ENCODE results near the gene TNNT3.

TNNT3 gene

GRCh38 chr11:1953489-1954266, 34.2 kb downstream of the TNNT3 start:
- H3K9ac ChIP-seq (ENCODE audit: low read length), result no peak overlapping the region
- H3K36me3 ChIP-seq (replicated peaks; ENCODE audit: insufficient read depth, low read length), result no peaks in the 10 kb centered on the region
- no peaks in the 10 kb centered on the region for H3F3A ChIP-seq (ENCODE audit: insufficient read depth, low read length)
- H3K4me3 ChIP-seq (ENCODE audit: low read length), result no peak overlapping the region
- no peaks in the 10 kb centered on the region for H3K79me2 ChIP-seq (ENCODE audit: low read length)
- no peak for DNase-seq
- H4K20me1 ChIP-seq (ENCODE audit: insufficient read depth, low read length), result no peaks in the 10 kb centered on the region
- no peak overlapping the region for H3K4me2 ChIP-seq (ENCODE audit: low read depth, low read length)
- H3K9me2 ChIP-seq (replicated peaks; ENCODE audit: insufficient read depth, low read length), result no peaks in the 10 kb centered on the region
- no peaks in the 10 kb centered on the region for H3K9me3 ChIP-seq (replicated peaks; ENCODE audit: insufficient read depth, low read length)
- no peak for TF ChIP-seq CTCF (IDR thresholded peaks at IDR 0.05; ENCODE audit: low read length)
- no peak for TF ChIP-seq EZH2 (optimal IDR thresholded peaks at IDR 0.05; ENCODE audit: low read depth, low read length)
- TF ChIP-seq EZH2phosphoT487 (IDR thresholded peaks at IDR 0.05; ENCODE audit: low read length), result no peak
- H3K4me1 ChIP-seq (ENCODE audit: low read length), result no peaks in the 10 kb centered on the region
- no peak overlapping the region for H3K27ac ChIP-seq (ENCODE audit: low read length)
- H3K27me3 ChIP-seq (replicated peaks; ENCODE audit: insufficient read depth, low read length), result no peaks in the 10 kb centered on the region
- no peak overlapping the region for H2AFZ ChIP-seq (ENCODE audit: low read length)

- no peak for TF ChIP-seq CTCF (IDR thresholded peaks at IDR 0.05; ENCODE audit: low read length)
- no peak overlapping the region for H2AFZ ChIP-seq (ENCODE audit: low read length)
- H3K4me3 ChIP-seq (ENCODE audit: low read length), result no peak overlapping the region
- DNase-seq, result no peak
- H3K4me1 ChIP-seq (ENCODE audit: low read length), result no peaks in the 10 kb centered on the region
- H3K4me2 ChIP-seq (ENCODE audit: low read depth, low read length), result no peak overlapping the region
- H3F3A ChIP-seq (ENCODE audit: insufficient read depth, low read length), result no peaks in the 10 kb centered on the region
- H3K27ac ChIP-seq (ENCODE audit: low read length), result no peak overlapping the region
- H3K9me2 ChIP-seq (replicated peaks; ENCODE audit: insufficient read depth, low read length), result no peaks in the 10 kb centered on the region
- no peaks in the 10 kb centered on the region for H3K36me3 ChIP-seq (replicated peaks; ENCODE audit: insufficient read depth, low read length)
- no peaks in the 10 kb centered on the region for H4K20me1 ChIP-seq (ENCODE audit: insufficient read depth, low read length)
- no peak overlapping the region for H3K9ac ChIP-seq (ENCODE audit: low read length)
- no peaks in the 10 kb centered on the region for H3K27me3 ChIP-seq (replicated peaks; ENCODE audit: insufficient read depth, low read length)
- no peaks in the 10 kb centered on the region for H3K9me3 ChIP-seq (replicated peaks; ENCODE audit: insufficient read depth, low read length)
- H3K79me2 ChIP-seq (ENCODE audit: low read length), result no peaks in the 10 kb centered on the region
Measured at GRCh38 chr11:1958367-1958766, 38.9 kb downstream of the TNNT3 start.

GRCh38 chr11:1959786-1960185, 40.3 kb downstream of the TNNT3 start:
- Histone ChIP-seq H3K9me2 (replicated peaks; ENCODE audit: insufficient read depth, low read length) (no peaks in the 10 kb centered on the region), H3K9ac (ENCODE audit: low read length) (no peak overlapping the region), H4K20me1 (ENCODE audit: insufficient read depth, low read length) (no peaks in the 10 kb centered on the region), H3K9me3 (replicated peaks; ENCODE audit: insufficient read depth, low read length) (no peaks in the 10 kb centered on the region), H3F3A (ENCODE audit: insufficient read depth, low read length) (no peaks in the 10 kb centered on the region), H3K79me2 (ENCODE audit: low read length) (no peaks in the 10 kb centered on the region), H3K27ac (ENCODE audit: low read length) (no peak overlapping the region), H3K4me2 (ENCODE audit: low read depth, low read length) (no peak overlapping the region), H2AFZ (ENCODE audit: low read length) (no peak overlapping the region), H3K27me3 (replicated peaks; ENCODE audit: insufficient read depth, low read length) (no peaks in the 10 kb centered on the region), H3K4me1 (ENCODE audit: low read length) (no peaks in the 10 kb centered on the region), H3K36me3 (replicated peaks; ENCODE audit: insufficient read depth, low read length) (no peaks in the 10 kb centered on the region), H3K4me3 (ENCODE audit: low read length) (no peak overlapping the region)
- DNase-seq, result no peak
- TF ChIP-seq CTCF (IDR thresholded peaks at IDR 0.05; ENCODE audit: low read length) (no peak), EZH2phosphoT487 (IDR thresholded peaks at IDR 0.05; ENCODE audit: low read length) (no peak), EZH2 (optimal IDR thresholded peaks at IDR 0.05; ENCODE audit: low read depth, low read length) (no peak)
